Nephron progenitor cell (in vitro differentiated cells): ENCODE data around the gene MRPS5.

Source experiments
- DNase-seq: peaks from one replicate; pipeline ENCODE4 v3.0.0; 2021
- H3K27ac Mint-ChIP-seq: 2 replicates; pipeline ENCODE4 v1.8.0; 2021; ENCODE audit warnings: mild to moderate bottlenecking, moderate library complexity, mixed read lengths
- H3K27me3 Mint-ChIP-seq: 2 replicates; pipeline ENCODE4 v1.8.0; 2021; ENCODE audit warnings: mild to moderate bottlenecking, low read depth, mixed read lengths; ENCODE audit not compliant: poor library complexity
- H3K36me3 Mint-ChIP-seq: 2 replicates; pipeline ENCODE4 v1.8.0; 2021; ENCODE audit warnings: low read depth, mixed read lengths
- H3K4me1 Mint-ChIP-seq: 2 replicates; pipeline ENCODE4 v1.8.0; 2021; ENCODE audit warnings: mixed read lengths
- H3K4me3 Mint-ChIP-seq: 2 replicates; pipeline ENCODE4 v1.8.0; 2021; ENCODE audit warnings: mild to moderate bottlenecking, moderate library complexity, mixed read lengths
- H3K9me3 Mint-ChIP-seq: 2 replicates; pipeline ENCODE4 v1.8.0; 2021; ENCODE audit warnings: mild to moderate bottlenecking, moderate library complexity, mixed read lengths
- TF ChIP-seq, protein P1 (sequence below): fragments of 200-600 bp; sonication (generic); IDR thresholded peaks from 2 replicates; pipeline ENCODE4 v1.5.0; 2021; ENCODE audit warnings: antibody characterized with exemption

MRPS5 gene

DNA sequence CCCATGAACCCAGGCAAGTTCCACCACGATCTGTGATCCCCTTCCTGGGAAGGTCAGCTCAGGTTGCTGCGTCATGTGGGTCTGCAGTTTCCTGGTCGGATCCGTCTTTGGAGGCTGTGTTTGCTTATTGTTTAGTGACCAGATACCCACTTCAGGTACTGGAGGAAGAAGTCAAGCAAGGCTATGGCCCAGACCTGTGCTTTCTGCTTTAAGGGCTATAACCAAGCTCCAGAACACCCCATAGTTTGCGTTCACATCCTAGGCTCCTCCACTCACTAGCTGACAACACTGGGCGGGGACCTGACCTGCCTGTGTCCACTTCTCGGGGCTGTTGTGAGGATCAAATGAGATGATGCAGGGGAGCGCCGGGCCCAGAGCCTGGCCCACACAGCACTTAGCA lies 52.1 kb downstream of the MRPS5 start:
- TF ChIP-seq, protein P1, sequence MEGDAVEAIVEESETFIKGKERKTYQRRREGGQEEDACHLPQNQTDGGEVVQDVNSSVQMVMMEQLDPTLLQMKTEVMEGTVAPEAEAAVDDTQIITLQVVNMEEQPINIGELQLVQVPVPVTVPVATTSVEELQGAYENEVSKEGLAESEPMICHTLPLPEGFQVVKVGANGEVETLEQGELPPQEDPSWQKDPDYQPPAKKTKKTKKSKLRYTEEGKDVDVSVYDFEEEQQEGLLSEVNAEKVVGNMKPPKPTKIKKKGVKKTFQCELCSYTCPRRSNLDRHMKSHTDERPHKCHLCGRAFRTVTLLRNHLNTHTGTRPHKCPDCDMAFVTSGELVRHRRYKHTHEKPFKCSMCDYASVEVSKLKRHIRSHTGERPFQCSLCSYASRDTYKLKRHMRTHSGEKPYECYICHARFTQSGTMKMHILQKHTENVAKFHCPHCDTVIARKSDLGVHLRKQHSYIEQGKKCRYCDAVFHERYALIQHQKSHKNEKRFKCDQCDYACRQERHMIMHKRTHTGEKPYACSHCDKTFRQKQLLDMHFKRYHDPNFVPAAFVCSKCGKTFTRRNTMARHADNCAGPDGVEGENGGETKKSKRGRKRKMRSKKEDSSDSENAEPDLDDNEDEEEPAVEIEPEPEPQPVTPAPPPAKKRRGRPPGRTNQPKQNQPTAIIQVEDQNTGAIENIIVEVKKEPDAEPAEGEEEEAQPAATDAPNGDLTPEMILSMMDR: no peak
- no peaks in the 10 kb centered on the region for H3K36me3 Mint-ChIP-seq
- no peak overlapping the region for H3K4me3 Mint-ChIP-seq
- DNase-seq: no peak
- peaks cover 19% of the 10 kb centered on the region for H3K27me3 Mint-ChIP-seq
- no peaks in the 10 kb centered on the region for H3K4me1 Mint-ChIP-seq
- H3K9me3 Mint-ChIP-seq: no peaks in the 10 kb centered on the region
- no peak overlapping the region for H3K27ac Mint-ChIP-seq

DNA sequence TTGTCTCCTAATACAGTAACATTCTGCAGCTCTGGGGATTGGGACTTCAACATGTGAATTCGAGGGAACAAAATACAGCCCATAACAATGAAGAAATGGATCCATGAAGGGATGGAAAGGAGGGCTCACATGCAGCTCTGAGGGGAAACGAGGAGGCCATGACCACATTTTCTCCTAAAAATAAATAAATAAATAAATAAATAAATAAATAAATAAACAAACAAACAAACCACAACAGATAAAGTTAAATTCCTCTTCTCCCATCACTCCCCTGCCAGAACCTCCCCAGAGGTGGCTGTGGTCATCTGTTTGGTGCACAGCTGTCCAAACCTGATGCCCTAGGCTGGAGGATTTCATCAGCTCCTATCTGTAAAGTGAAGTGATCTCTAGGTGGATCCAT lies 53.4 kb downstream of the MRPS5 start:
- no peak for DNase-seq
- no peak overlapping the region for H3K4me3 Mint-ChIP-seq
- H3K9me3 Mint-ChIP-seq: peaks cover 4% of the 10 kb centered on the region
- H3K27ac Mint-ChIP-seq: no peak overlapping the region
- H3K4me1 Mint-ChIP-seq: peaks cover 11% of the 10 kb centered on the region
- TF ChIP-seq, protein P1: no peak
- H3K27me3 Mint-ChIP-seq: peaks cover 18% of the 10 kb centered on the region
- H3K36me3 Mint-ChIP-seq: no peaks in the 10 kb centered on the region

DNA sequence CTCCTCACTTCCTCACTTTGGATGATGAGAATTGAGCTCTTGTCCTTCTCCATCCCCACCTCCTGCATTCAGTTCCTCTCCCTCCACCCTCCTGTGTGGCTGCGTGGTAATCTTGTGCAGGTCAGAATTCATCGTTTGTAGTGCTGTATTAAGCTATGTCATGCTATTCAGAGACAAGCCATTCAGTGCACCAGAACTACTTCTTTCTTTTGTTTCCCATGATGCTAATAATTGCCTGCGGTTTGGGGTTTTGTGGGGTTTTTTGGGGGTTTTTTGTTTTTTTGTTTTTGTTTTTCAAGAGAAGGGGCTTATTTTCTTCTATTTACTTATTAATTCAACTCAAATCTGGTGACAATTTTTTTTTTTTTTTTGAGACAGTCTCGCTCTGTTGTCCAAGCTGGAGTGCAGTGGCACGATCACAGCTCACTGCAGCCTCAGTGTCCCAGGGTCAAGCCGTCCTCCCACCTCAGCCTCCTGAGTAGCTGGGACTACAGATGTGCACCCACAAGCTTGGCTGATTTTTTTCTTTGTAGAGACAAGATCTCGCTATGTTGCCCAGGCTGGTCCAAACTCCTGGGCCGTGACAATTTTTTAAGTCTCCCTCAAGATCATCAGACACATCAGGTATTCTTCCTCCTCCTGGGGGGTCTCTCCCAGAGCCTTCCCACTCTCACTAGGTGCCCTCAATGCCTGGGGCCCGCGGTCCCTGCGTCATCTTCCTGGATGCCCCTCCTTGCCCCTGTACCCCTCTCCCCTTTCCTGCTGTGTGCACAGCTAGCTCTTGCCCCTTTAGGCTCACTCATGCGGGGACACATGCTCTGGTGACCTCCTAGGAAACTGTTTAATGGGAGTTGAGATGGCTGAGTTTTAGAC lies 58.3 kb downstream of the MRPS5 start:
- H3K9me3 Mint-ChIP-seq: peaks cover 16% of the 10 kb centered on the region
- H3K4me1 Mint-ChIP-seq: peaks cover 34% of the 10 kb centered on the region
- peaks cover 10% of the 10 kb centered on the region for H3K27me3 Mint-ChIP-seq
- DNase-seq: no peak
- H3K27ac Mint-ChIP-seq: no peak overlapping the region
- TF ChIP-seq, protein P1: no peak
- no peak overlapping the region for H3K4me3 Mint-ChIP-seq
- no peaks in the 10 kb centered on the region for H3K36me3 Mint-ChIP-seq

DNA sequence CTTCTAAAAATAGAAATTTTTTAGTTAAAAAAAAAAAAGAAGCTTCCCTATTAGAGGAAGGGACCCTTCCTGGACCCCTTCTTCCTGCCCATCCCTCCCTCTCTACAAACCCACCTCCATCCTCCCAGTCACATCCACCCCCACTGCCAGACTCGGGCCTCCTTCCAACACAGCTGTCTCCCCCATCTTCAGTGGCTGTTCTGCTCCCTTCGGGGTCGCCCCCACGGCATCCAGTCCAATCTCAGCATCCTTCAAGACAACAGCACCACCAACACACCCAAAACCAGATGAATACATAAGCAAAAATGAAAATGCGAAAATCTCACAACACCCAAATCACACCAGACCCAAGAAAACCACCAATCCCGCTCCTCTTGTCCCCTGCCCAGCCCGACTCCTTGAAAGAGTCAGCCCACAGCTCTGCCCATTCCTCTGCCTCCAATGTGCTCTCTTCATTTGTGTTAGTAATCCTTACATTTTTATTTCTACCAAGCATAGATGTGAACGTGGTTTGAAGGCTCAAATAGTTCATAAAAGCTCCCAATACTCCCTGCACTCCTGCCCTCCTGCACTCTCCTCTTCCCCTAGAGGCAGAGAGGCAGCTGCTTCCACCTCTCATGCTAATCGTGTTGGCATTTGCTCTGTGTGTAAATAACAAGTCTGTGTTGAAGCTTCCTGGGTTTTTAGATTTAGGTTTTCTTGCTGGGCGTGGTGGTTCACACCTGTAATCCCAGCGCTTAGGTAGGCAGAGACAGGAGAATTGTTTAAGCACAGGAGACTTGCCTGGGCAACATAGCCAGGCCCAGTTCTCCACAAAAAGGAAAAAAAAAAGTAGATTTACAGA lies 59.1 kb downstream of the MRPS5 start:
- TF ChIP-seq, protein P1: no peak
- Mint-ChIP-seq H3K36me3 (no peaks in the 10 kb centered on the region), H3K4me1 (peaks cover 42% of the 10 kb centered on the region), H3K4me3 (no peak overlapping the region), H3K27ac (no peak overlapping the region), H3K27me3 (peaks cover 13% of the 10 kb centered on the region), H3K9me3 (peaks cover 18% of the 10 kb centered on the region)
- DNase-seq: no peak

DNA sequence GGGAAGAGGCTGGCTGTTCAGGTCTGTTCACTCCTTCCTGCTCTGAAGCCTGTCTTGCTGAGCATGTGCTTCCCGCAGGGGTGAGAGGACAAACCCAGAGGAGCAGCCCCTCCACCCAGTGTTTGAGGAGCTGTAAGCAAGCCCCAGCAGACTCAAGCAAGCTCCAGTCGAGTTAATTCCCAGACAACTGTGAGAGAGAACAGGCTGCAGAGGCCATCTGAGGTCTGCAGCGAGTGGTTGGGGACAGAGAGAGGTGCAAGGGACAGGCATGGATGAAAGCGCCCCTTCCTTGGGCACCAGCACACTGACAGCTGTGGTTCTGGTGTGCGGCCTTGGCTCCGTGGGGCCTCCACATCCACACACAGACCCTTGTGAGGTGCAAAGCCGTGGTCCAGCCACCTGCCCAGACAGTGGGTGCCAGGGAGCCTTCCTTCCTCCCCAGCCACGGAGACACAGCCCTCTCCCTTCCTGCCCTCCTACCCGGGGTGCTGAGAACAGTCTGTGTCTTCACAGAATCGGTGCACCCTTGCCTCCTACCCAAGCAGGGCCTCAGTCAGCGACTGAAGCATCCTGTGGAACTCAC lies 59.9 kb downstream of the MRPS5 start:
- Mint-ChIP-seq H3K4me1 (peaks cover 50% of the 10 kb centered on the region), H3K27ac (no peak overlapping the region), H3K4me3 (no peak overlapping the region), H3K9me3 (peaks cover 18% of the 10 kb centered on the region), H3K27me3 (peaks cover 13% of the 10 kb centered on the region), H3K36me3 (no peaks in the 10 kb centered on the region)
- TF ChIP-seq, protein P1: no peak
- no peak for DNase-seq
